Non-pigmented ciliary epithelial cell (primary cell): ENCODE measurements around the gene DHH.

Experiments
- DNase-seq: peaks from one replicate; pipeline ENCODE4 v3.0.0-alpha.2; 2010; ENCODE audit warnings: low read depth

DHH gene

GRCh38 chr12:49109641-49110463 lies 15.3 kb upstream of the DHH start:
- no peak for DNase-seq

DNA sequence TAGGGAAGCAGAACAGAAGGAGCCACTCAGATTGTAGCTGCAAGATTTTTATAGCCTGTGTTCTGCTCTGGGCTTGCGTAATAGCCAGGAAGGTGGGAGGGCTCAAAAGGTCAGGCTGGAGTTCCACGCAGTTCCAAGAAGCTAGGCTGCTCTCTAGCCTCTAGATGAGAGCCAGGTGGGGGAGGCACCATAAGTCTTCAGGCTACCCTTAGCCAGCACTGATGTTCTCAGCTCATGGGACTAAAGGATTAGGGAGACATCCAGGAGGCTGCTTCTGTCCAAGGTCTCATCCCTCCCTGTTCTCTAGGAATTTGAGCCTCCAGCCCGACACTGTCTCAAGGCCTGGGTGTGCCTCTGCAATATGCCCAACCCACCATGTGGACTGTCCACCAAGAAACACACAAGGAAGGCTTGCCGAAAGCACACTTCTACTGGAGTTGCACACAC lies 14.4 kb upstream of the DHH start:
- DNase-seq: no peak

DNA sequence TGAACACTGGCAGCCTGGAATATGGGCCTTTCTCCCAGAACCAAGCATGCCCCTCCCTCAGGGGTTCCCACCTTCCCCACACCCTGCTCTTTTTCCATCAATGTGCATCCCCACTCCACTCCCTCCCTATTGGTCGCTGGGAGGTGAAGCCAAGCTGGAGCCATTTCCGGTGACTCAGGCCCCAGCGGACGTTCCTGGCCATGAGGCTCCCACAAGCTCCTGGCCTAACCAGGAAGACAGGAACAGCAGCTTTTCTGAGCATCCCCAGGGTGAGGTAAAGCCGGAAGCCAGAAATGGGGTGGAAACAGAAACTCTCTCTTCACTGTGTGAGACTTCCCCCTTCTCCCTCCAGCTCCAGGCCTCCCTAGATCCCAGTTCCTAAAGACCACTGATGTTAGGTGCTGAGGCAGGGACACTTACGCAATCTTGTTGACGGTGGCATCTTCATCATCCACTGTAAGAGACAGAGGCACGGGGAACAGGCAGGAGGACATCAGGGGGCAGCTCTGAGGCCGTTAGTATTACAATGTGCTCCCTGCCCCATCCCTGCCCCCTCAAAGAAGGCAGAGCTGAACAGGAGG lies 11.0 kb upstream of the DHH start:
- DNase-seq: no peak

DNA sequence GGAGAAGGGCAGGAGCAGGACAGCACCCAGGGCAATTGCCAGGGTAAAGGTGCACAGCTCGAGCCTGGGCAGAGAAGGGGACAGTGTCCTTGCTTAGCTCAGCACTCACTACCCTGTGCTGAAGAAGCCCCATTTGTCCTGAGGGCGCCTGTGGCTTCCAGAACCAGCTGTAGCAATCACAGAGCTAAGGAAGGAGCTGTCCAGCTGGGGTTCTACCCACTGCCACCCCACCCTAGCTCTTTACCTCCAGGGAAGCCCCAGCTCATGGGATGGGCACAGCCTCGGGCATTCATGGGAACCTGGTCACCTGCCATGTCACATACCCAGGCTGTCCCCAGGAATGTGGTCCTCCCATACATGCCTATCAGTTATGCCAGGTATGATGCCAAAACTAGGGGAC lies 10.2 kb upstream of the DHH start:
- DNase-seq: no peak

DNA sequence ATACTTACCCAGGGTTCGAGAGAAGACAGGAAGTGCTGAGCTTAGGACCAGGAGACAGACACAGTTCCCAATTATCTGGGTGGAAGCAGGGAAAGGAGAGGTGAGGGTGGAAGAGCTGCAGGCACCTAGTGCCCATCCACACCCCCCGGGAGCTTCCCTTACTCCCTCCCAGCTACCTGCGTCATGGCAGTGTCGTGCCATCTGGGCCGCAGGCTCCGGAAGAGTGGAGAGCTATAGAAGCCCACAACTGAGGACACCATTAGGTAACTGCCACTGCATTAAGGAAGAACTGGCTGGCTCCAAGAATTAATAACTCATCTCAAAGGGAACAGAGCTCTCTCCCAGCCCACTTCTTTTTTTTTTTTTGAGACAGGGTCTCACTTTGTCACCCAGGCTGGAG lies 5.8 kb upstream of the DHH start:
- no peak for DNase-seq

- DNase-seq: no peak
These were observed 4.1 kb upstream of the DHH start for GRCh38 chr12:49098703-49099102.

- no peak for DNase-seq
These were observed 3.4 kb upstream of the DHH start for GRCh38 chr12:49098035-49098451.

- no peak for DNase-seq
These were observed 2.8 kb upstream of the DHH start for GRCh38 chr12:49097381-49097780.

DNA sequence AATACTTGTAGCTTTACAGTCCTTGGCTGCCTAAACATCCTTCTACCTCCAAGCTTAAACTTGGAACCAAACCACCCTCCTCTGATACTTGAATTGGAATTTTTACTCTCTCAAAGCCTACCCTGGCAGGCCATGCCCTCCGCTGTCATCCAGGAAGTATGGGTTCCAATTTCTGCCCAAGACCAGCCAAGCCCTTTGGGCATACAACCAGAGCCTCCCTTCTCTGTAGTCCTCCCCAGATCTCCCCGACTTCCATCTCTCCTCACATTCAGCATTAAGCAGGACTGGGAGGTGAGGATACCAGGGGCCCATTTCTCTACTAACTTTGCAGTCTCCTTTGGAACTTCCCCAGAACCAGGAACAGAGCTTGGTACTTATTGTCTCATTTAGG lies 369 bp upstream of the DHH start:
- DNase-seq: no peak

DNA sequence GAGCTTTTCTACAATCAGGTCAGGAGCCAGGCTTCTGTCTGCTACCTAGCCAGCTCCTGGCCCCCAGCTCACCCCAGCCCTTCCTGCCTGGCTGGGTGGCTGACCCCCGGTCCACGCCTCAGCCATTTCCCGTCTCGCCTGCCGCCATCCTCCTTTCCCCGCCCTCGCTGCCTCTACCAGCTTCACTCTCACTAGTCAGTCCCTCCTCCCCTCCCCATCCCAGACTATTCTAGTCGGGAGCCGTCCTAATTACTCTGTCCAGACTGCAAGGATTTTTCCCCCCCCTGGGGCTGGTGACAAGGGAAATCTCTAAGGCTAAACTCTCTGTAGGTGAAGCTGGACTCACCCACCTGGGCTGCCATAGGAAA lies 825 bp downstream of the DHH start:
- DNase-seq: no peak

GRCh38 chr12:49092816-49093406 lies 1.7 kb downstream of the DHH start:
- no peak for DNase-seq

DNA sequence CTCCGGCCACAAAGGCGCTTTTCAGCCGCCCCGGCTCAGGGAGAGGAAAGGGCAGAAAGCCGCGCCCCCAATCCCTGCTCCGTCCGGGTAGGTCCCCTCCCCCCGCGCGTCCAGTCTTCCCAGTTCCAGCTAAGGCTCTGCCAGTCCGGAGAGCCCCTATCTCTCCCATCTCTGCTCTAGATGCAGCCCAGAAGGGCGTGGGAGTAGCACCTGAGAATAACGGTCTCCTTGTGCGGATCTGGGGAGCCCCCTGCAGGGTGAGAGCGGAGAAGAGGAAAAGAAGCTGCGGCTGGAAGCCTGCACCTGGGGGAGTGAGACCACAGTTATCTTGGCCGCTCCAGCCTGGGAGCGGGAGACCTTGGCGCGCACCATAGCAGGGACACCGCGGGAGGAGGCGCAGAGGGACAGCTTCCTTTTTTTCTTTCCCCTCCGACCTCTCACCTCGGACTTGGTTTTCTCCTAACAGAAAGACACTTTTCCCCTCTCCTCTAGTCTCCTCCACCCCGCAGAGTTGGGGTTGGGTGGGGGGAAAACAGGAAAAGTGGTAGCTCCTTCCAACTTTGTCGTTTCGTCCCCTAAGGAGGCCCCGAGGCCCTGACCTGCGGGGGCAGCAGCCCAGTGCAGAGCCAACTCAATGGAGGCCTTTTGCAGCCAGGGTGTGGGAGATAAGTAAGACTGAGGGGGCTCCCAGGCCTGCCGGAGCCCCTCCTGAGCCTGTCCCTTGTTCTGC lies 2.4 kb downstream of the DHH start:
- no peak for DNase-seq

- no peak for DNase-seq
These were observed 2.8 kb downstream of the DHH start for GRCh38 chr12:49091836-49092085.

GRCh38 chr12:49091056-49091835 lies 3.4 kb downstream of the DHH start:
- no peak for DNase-seq

DNA sequence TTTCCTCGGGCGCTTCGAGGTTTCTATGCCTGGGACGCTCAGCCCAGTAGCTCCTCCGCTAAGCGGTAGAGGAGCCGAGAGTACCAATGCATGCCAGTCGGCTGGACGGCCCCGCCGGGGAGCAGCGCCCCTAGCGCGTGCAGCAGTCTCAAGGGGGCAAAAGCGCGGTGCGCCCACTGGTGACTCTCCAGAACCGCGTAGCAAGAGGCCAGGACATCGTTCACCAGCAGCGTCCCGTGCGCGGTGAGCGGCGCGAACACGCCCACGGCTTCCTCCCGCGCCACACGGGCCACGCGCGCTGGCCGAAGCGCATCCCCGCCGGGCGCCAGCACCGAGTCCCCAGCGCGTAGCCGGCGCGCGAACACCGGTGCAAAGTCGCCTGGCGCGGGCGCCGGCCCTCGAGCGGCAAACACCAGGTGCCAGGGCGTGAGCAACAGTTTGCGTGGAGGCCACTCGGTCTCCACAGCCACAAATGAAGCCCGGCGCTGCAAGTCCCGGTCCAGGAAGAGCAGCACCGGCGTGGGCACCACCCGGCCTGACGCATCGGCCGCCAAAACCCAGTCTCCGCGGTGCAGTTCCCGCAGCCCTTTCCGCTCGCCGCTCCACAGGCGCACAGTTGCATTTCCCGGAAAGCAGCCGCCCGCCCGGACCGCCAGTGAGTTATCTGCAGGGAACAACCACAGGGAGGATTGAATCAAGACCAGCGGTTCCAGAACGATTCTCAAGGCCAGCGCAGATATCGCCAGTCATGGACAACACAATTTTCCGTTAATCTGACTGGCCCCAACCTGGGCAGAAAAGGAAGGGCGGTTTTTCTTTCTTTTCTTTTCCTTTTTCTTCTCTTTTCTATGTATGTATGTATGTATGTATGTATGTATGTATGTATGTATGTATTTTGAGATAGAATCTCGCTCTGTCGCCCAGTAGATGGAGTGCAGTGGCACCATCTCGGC lies 4.5 kb downstream of the DHH start:
- no peak for DNase-seq

DNA sequence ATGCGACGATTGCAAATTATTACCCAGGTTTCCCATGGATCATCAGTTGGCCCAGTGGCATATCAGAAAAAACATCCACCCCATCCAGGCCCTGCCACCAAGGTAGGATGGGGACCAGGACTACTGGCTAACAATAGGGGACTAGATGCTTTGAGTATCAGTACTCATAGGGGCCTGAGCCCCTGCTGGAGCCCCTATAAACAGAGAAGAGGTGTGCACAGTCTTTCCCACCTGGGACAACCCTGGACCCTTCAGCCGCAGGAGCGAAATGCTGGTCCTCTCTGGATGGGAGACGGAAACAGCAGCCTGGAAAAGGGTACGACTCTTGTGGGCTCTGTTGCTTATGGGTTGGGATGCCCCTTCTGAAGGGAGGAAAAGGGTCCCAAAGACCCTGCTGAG lies 5.7 kb downstream of the DHH start:
- DNase-seq: no peak

DNA sequence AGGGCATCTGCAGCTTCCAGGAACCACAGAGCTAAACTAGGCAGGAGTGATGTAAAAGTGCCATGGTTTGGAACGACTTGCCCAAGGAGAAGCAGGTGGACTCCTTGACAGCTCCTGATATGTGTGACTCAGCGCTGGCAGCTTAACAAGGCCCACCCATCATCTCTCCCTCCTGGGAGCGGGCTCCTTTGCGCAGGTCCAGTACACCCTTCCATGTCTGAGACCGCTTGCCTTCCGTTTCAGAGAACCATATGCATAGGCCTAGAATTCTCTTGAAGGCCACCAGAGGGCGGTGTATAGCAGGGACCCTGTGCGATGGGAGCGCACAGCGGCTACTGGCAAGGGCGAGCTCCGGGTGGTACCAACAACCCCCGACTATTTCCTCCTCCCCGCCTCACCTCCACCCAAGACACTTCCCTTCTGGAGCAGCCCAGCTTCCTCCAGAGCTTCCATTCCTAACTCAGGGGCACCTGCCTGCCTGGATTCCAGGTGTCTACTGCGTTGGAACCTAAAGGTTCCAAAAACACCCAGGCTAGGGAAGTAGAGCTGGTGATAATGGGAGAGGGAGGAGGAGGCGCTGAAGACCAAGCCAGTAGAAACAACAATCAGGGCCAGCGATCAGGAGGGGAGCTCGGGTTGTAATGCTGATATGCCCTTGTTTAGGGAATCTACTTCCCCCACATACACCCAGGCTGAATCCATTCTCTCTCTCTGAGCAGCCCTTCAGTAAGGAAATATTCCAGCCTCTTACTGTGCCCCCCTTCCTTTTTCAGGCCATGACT lies 6.3 kb downstream of the DHH start:
- DNase-seq: peak; percentile 69

DNA sequence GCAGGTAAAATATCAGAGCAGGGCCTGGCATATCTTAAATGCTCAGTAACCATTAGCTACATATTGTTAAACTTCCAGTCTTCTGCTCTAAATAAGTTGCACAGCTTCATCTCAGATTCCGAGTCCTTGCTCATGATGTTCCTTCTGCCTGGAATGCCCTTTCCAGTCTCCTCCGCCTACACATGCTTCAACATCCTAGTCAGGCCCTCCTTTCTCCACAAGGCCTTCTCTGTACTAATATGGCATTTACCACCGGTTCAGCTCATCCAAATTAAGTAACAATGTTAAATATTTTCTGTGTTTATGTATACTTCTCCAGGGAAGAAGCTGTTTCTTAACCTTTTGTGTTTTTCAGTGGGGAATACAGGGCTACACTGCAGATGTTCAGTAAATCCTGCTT lies 8.5 kb downstream of the DHH start:
- no peak for DNase-seq

- no peak for DNase-seq
These were observed 10.2 kb downstream of the DHH start for GRCh38 chr12:49084438-49084837.

DNA sequence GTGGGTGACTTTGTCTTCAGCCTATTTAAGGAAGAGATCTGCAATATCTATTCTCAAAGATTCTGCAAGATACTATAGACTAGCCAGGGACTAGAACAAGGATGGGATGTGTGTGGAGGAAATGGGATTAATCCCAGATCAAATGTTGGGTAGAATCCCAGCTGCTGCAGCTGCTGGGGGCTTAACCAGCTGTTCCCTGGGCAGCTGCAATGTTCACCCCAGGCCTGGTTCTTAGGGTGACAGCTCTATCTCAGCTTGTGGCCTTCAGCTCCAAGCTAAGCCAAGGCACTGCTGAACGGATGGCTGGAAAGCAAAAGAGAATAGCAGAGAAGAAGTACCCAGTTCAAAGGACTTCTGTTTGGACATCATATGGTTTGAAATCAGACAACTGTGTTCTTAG lies 14.8 kb downstream of the DHH start:
- no peak for DNase-seq
